ENCODE measurements around the gene ZNF385A.

ZNF385A gene

GRCh38 chr12:54337854-54338650, 46.5 kb downstream of the ZNF385A start:
- H3K4me3 ChIP-seq (ENCODE audit: low read depth, low read length): no peak overlapping the region
- no peak for DNase-seq (ENCODE audit: low read depth)
- no peak for TF ChIP-seq CTCF (IDR thresholded peaks at IDR 0.05; ENCODE audit: control insufficient read depth, extremely low read depth, insufficient read depth)

- no peak overlapping the region for H3K4me3 ChIP-seq (ENCODE audit: low read depth, low read length)
- no peak for DNase-seq (ENCODE audit: low read depth)
- TF ChIP-seq CTCF (IDR thresholded peaks at IDR 0.05; ENCODE audit: control insufficient read depth, extremely low read depth, insufficient read depth): no peak
Observed at GRCh38 chr12:54337280-54337842, 47.2 kb downstream of the ZNF385A start.

- no peak overlapping the region for H3K4me3 ChIP-seq (ENCODE audit: low read depth, low read length)
Observed at GRCh38 chr12:54333420-54334034, 51.0 kb downstream of the ZNF385A start.

GRCh38 chr12:54331461-54331860, 53.1 kb downstream of the ZNF385A start:
- DNase-seq (ENCODE audit: low read depth): no peak
- TF ChIP-seq CTCF (IDR thresholded peaks at IDR 0.05; ENCODE audit: control insufficient read depth, extremely low read depth, insufficient read depth): no peak
- no peak overlapping the region for H3K4me3 ChIP-seq (ENCODE audit: low read depth, low read length)

More at GRCh38 chr12:54333420-54334034, 51.0 kb downstream of the ZNF385A start:
- no peak for DNase-seq (ENCODE audit: low read depth)
- no peak for TF ChIP-seq CTCF (IDR thresholded peaks at IDR 0.05; ENCODE audit: control insufficient read depth, extremely low read depth, insufficient read depth)

- DNase-seq (ENCODE audit: low read depth): no peak
- H3K4me3 ChIP-seq (ENCODE audit: low read depth, low read length): no peak overlapping the region
- no peak for TF ChIP-seq CTCF (IDR thresholded peaks at IDR 0.05; ENCODE audit: control insufficient read depth, extremely low read depth, insufficient read depth)
Observed at GRCh38 chr12:54330442-54330841, 54.1 kb downstream of the ZNF385A start.

GRCh38 chr12:54329759-54330158, 54.8 kb downstream of the ZNF385A start:
- no peak for TF ChIP-seq CTCF (IDR thresholded peaks at IDR 0.05; ENCODE audit: control insufficient read depth, extremely low read depth, insufficient read depth)
- H3K4me3 ChIP-seq (ENCODE audit: low read depth, low read length): no peak overlapping the region
- DNase-seq (ENCODE audit: low read depth): no peak

Measured in LNCaP clone FGC (cell line).